ENCODE measurements around the gene EIF4G2. TPM values are rescaled to one million over a fixed set of nuclear protein-coding genes. Genes with fewer than 3 reads are reported as not detected.

EIF4G2 gene
- total RNA-seq, 1 donor: 782 TPM

DNA sequence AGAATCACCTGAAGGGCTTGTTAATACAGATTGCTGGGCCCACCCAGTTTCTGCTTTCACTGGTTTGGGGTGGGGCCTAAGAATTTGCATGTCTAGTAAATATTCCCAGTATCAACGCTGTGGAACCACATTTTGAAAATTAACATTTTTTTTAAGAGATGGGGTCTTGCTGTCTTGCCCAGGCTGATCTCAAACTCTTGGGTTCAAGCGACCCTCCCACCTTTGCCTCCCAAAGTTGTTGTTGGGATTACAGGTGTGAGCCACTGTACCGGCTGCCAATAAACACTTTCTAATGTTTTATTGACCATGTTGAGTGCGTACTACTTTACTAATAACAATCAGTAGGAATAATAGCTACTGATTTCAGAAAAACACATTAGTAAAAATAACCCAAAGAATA lies 2.5 kb downstream of the EIF4G2 start:
- no peak for DNase-seq (ENCODE audit: insufficient read length, low spot score, missing footprints)
- Histone ChIP-seq H2AFZ (ENCODE audit: low read length) (no peak overlapping the region), H3K79me2 (ENCODE audit: insufficient read depth, low read length) (peaks cover 56% of the 10 kb centered on the region), H3K9me3 (ENCODE audit: low read depth, low read length) (no peaks in the 10 kb centered on the region), H3K27ac (ENCODE audit: low read depth, low read length) (no peak overlapping the region), H3K4me2 (ENCODE audit: insufficient read depth, low read length) (peak overlapping the region; percentile 94), H3K27me3 (ENCODE audit: insufficient read depth, low read length) (no peaks in the 10 kb centered on the region), H3K4me3 (ENCODE audit: insufficient read depth, low read length) (peak overlapping the region; percentile 91), H4K20me1 (ENCODE audit: insufficient read depth, low read length) (peaks cover 55% of the 10 kb centered on the region), H3K36me3 (ENCODE audit: insufficient read depth, low read length) (peaks cover 63% of the 10 kb centered on the region), H3K4me1 (ENCODE audit: insufficient read depth, low read length) (peaks cover 30% of the 10 kb centered on the region)
- TF ChIP-seq, protein P1, sequence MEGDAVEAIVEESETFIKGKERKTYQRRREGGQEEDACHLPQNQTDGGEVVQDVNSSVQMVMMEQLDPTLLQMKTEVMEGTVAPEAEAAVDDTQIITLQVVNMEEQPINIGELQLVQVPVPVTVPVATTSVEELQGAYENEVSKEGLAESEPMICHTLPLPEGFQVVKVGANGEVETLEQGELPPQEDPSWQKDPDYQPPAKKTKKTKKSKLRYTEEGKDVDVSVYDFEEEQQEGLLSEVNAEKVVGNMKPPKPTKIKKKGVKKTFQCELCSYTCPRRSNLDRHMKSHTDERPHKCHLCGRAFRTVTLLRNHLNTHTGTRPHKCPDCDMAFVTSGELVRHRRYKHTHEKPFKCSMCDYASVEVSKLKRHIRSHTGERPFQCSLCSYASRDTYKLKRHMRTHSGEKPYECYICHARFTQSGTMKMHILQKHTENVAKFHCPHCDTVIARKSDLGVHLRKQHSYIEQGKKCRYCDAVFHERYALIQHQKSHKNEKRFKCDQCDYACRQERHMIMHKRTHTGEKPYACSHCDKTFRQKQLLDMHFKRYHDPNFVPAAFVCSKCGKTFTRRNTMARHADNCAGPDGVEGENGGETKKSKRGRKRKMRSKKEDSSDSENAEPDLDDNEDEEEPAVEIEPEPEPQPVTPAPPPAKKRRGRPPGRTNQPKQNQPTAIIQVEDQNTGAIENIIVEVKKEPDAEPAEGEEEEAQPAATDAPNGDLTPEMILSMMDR (IDR thresholded peaks at IDR 0.05; ENCODE audit: extremely low read depth, low read depth, low read length): no peak

DNA sequence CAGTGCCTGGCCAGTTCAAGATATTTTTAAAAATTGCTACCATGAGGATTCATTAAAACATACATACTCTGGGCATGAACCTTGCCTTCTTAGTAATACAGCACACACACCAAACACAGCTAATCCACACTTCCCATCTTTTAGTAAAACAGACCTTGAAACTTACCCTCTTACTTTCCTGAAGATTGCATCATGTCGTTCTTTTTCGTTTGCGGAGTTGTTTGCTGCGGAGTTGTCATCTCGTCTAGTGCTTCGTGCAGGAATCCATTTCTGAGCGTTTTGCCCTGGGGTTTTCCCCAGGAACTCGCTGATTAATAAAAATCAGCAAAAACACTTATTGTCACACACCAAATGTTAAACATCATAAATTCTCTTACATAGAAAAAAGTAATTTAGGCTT lies 3.0 kb downstream of the EIF4G2 start:
- no peaks in the 10 kb centered on the region for H3K27me3 ChIP-seq (ENCODE audit: insufficient read depth, low read length)
- peak overlapping the region; percentile 94 for H3K4me2 ChIP-seq (ENCODE audit: insufficient read depth, low read length)
- TF ChIP-seq, protein P1 (IDR thresholded peaks at IDR 0.05; ENCODE audit: extremely low read depth, low read depth, low read length): no peak
- H4K20me1 ChIP-seq (ENCODE audit: insufficient read depth, low read length): peaks cover 58% of the 10 kb centered on the region
- H2AFZ ChIP-seq (ENCODE audit: low read length): no peak overlapping the region
- peaks cover 56% of the 10 kb centered on the region for H3K79me2 ChIP-seq (ENCODE audit: insufficient read depth, low read length)
- H3K4me1 ChIP-seq (ENCODE audit: insufficient read depth, low read length): peaks cover 30% of the 10 kb centered on the region
- no peak overlapping the region for H3K27ac ChIP-seq (ENCODE audit: low read depth, low read length)
- H3K36me3 ChIP-seq (ENCODE audit: insufficient read depth, low read length): peaks cover 67% of the 10 kb centered on the region
- H3K9me3 ChIP-seq (ENCODE audit: low read depth, low read length): no peaks in the 10 kb centered on the region
- DNase-seq (ENCODE audit: insufficient read length, low spot score, missing footprints): no peak
- peak overlapping the region; percentile 91 for H3K4me3 ChIP-seq (ENCODE audit: insufficient read depth, low read length)

DNA sequence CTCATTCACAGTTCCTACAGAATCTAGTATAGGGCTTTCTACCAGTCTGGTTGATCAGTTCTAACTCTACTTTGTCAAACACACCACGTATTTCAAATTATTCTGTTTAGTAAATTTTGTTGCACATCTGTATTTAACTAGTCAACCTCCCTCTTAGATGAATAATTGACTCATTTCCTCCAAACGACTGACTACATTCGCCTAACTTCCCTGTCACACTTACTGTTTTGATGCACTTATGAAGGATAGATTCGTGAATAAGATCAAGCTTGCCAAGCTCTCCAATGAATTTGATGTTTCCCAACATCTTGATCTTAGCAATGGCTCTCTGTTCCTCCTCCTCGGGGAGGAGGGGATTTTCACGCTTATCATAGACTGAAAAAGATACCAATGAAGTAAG lies 5.0 kb downstream of the EIF4G2 start:
- no peaks in the 10 kb centered on the region for H3K9me3 ChIP-seq (ENCODE audit: low read depth, low read length)
- H3K27me3 ChIP-seq (ENCODE audit: insufficient read depth, low read length): no peaks in the 10 kb centered on the region
- DNase-seq (ENCODE audit: insufficient read length, low spot score, missing footprints): no peak
- peaks cover 22% of the 10 kb centered on the region for H3K4me1 ChIP-seq (ENCODE audit: insufficient read depth, low read length)
- no peak overlapping the region for H3K4me2 ChIP-seq (ENCODE audit: insufficient read depth, low read length)
- peaks cover 74% of the 10 kb centered on the region for H4K20me1 ChIP-seq (ENCODE audit: insufficient read depth, low read length)
- H3K36me3 ChIP-seq (ENCODE audit: insufficient read depth, low read length): peaks cover 88% of the 10 kb centered on the region
- TF ChIP-seq, protein P1 (IDR thresholded peaks at IDR 0.05; ENCODE audit: extremely low read depth, low read depth, low read length): no peak
- H3K27ac ChIP-seq (ENCODE audit: low read depth, low read length): no peak overlapping the region
- H3K4me3 ChIP-seq (ENCODE audit: insufficient read depth, low read length): no peak overlapping the region
- peaks cover 56% of the 10 kb centered on the region for H3K79me2 ChIP-seq (ENCODE audit: insufficient read depth, low read length)
- H2AFZ ChIP-seq (ENCODE audit: low read length): no peak overlapping the region

DNA sequence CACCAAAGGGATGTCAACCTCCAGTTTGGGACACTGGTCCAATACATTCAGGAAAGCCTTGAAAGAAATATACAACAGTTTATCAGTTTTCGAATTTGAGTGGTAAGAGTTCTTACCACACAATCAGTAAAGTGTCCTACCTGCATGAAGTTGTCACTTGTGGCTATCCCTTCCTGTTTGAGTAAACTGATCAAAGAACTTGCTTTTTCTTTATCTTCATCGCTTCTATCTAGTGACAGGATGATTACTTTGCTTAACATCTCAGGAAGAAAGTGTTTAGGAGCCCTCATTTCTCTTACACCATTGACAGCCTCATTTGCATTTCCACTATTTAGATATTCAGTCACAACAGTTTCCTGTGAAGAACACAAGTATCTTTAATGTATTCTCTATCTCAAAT lies 8.4 kb downstream of the EIF4G2 start:
- Histone ChIP-seq H4K20me1 (ENCODE audit: insufficient read depth, low read length) (peaks cover 48% of the 10 kb centered on the region), H3K4me2 (ENCODE audit: insufficient read depth, low read length) (no peak overlapping the region), H3K4me3 (ENCODE audit: insufficient read depth, low read length) (no peak overlapping the region), H2AFZ (ENCODE audit: low read length) (no peak overlapping the region), H3K27me3 (ENCODE audit: insufficient read depth, low read length) (no peaks in the 10 kb centered on the region), H3K9me3 (ENCODE audit: low read depth, low read length) (no peaks in the 10 kb centered on the region), H3K36me3 (ENCODE audit: insufficient read depth, low read length) (peaks cover 94% of the 10 kb centered on the region), H3K4me1 (ENCODE audit: insufficient read depth, low read length) (peaks cover 4% of the 10 kb centered on the region), H3K79me2 (ENCODE audit: insufficient read depth, low read length) (peaks cover 24% of the 10 kb centered on the region), H3K27ac (ENCODE audit: low read depth, low read length) (no peak overlapping the region)
- DNase-seq (ENCODE audit: insufficient read length, low spot score, missing footprints): no peak
- TF ChIP-seq, protein P1 (IDR thresholded peaks at IDR 0.05; ENCODE audit: extremely low read depth, low read depth, low read length): no peak

Measured in osteoblast (primary cell).